K562 (cell line): ENCODE results near the gene TLK2.
"Not testable (repeated sequence)": the region's sequence is repeated elsewhere in the genome, so short reads cannot be mapped to it uniquely, and the experiment has no call there.

Source experiments
- CTCF ChIP-seq, 3 experiments: IDR thresholded peaks in 2 of 3; conservative IDR thresholded peaks in 1 of 3; 2 replicates each; pipeline ENCODE4 v1.5.1; 2011 to 2012; ENCODE audit warnings: low read length in 3 of 3, mild to moderate bottlenecking in 3 of 3, control low read depth in 2 of 3, improper control_type of control experiment in 1 of 3, inconsistent platforms in 1 of 3, low read depth in 1 of 3, mixed read lengths in 1 of 3, moderate library complexity in 1 of 3; ENCODE audit not compliant: insufficient read depth in 2 of 3
- EP300 ChIP-seq: IDR thresholded peaks from 2 replicates; pipeline ENCODE4 v1.6.1; 2012; ENCODE audit warnings: low read length, improper control_type of control experiment
- ETV6 ChIP-seq, 3 experiments: fragments of 150-350 bp in 1 of 3; sonication (generic) in 1 of 3; formaldehyde crosslinking in 1 of 3; IDR thresholded peaks; 2 replicates each; pipeline versions ENCODE4 v1.6.1 to v1.8.0; 2014 to 2022; ENCODE audit warnings: borderline replicate concordance in 2 of 3, low read depth in 2 of 3, antibody characterized with exemption in 1 of 3, low read length in 1 of 3, mild to moderate bottlenecking in 1 of 3, missing genetic modification reagents in 1 of 3
- EZH2 ChIP-seq: IDR thresholded peaks from 2 replicates; pipeline ENCODE4 v1.6.1; 2012; ENCODE audit warnings: low read depth, mild to moderate bottlenecking, inconsistent platforms, low read length, borderline replicate concordance
- USF1 ChIP-seq: sonication (generic); formaldehyde crosslinking; IDR thresholded peaks from 2 replicates; pipeline ENCODE4 v1.9.0; 2022; ENCODE audit warnings: mild to moderate bottlenecking, missing genetic modification reagents
- ZNF143 ChIP-seq: sonication (generic); formaldehyde crosslinking; IDR thresholded peaks from 2 replicates; pipeline ENCODE4 v1.9.0; 2022; ENCODE audit warnings: mild to moderate bottlenecking, missing genetic modification reagents

- TF ChIP-seq USF1; EP300; ZNF143 (CRISPR knock-in tag); EZH2; CTCF (IDR thresholded peaks at IDR 0.05 in 2 of 3, conservative IDR thresholded peaks at IDR 0.05 in 1 of 3; ENCODE audit: insufficient read depth in 2 of 3, low read depth in 1 of 3, low read length in 3 of 3); ETV6 (IDR thresholded peaks at IDR 0.05; ENCODE audit: borderline replicate concordance in 1 of 2, low read depth in 2 of 2, low read length in 1 of 2); ETV6 (CRISPR knock-in tag; IDR thresholded peaks at IDR 0.05; ENCODE audit: borderline replicate concordance): not testable (repeated sequence)
These were observed 26.4 kb upstream of the TLK2 start for GRCh38 chr17:62452195-62452594.
